Measurements from ENCODE around the gene DNAH10.

DNAH10 gene

GRCh38 chr12:123847876-123848275, 85.8 kb downstream of the DNAH10 start:
- no peak for DNase-seq

GRCh38 chr12:123849517-123849916, 87.4 kb downstream of the DNAH10 start:
- no peak for DNase-seq

- DNase-seq: no peak
These were observed 88.4 kb downstream of the DNAH10 start for GRCh38 chr12:123850246-123851134.

GRCh38 chr12:123853396-123854070, 91.4 kb downstream of the DNAH10 start:
- DNase-seq: no peak

- no peak for DNase-seq
These were observed 92.1 kb downstream of the DNAH10 start for GRCh38 chr12:123854232-123854631.

- peak in 1 of 2 experiments; percentile 11 for DNase-seq
These were observed 92.8 kb downstream of the DNAH10 start for GRCh38 chr12:123854918-123855317.

- DNase-seq: no peak
These were observed 94.6 kb downstream of the DNAH10 start for GRCh38 chr12:123856681-123857080.

GRCh38 chr12:123858176-123858575, 96.1 kb downstream of the DNAH10 start:
- DNase-seq: no peak

- DNase-seq: no peak
These were observed 96.9 kb downstream of the DNAH10 start for GRCh38 chr12:123859035-123859434.

- DNase-seq: no peak
These were observed 98.3 kb downstream of the DNAH10 start for GRCh38 chr12:123860377-123860776.

- no peak for DNase-seq
These were observed 99.3 kb downstream of the DNAH10 start for GRCh38 chr12:123861392-123861791.

GRCh38 chr12:123867141-123867540, 105.0 kb downstream of the DNAH10 start:
- DNase-seq: no peak

- no peak for DNase-seq
These were observed 106.7 kb downstream of the DNAH10 start for GRCh38 chr12:123868791-123869190.

GRCh38 chr12:123873793-123874192, 111.7 kb downstream of the DNAH10 start:
- DNase-seq: no peak

- no peak for DNase-seq
These were observed 115.9 kb downstream of the DNAH10 start for GRCh38 chr12:123877968-123878367.

GRCh38 chr12:123879101-123879500, 117.0 kb downstream of the DNAH10 start:
- no peak for DNase-seq

GRCh38 chr12:123879691-123880090, 117.6 kb downstream of the DNAH10 start:
- DNase-seq: no peak

GRCh38 chr12:123882161-123882705, 120.1 kb downstream of the DNAH10 start:
- no peak for DNase-seq

GRCh38 chr12:123886258-123886657, 124.2 kb downstream of the DNAH10 start:
- no peak for DNase-seq

- no peak for DNase-seq
These were observed 125.0 kb downstream of the DNAH10 start for GRCh38 chr12:123886931-123887582.

- DNase-seq: no peak
These were observed 126.9 kb downstream of the DNAH10 start for GRCh38 chr12:123888989-123889388.

- no peak for DNase-seq
These were observed 127.9 kb downstream of the DNAH10 start for GRCh38 chr12:123889848-123890535.

GRCh38 chr12:123890536-123890902, 128.4 kb downstream of the DNAH10 start:
- DNase-seq: no peak

All from NCI-H2081 (cell line).